IMR-90 (cell line): ENCODE measurements around the gene SARDH. TPM values are rescaled to one million over a fixed set of nuclear protein-coding genes. Genes with fewer than 3 reads are reported as not detected.

Experiments used
- ATAC-seq: fragments of 200-7000 bp; cut with Tn5 transposase; 2 replicates; pipeline ENCODE4 v1.9.1; 2020; ENCODE audit warnings: low read depth, mild to moderate bottlenecking, moderate library complexity
- BruUV-seq: library from RNA; stranded (reverse); fragments of 400-500 nt; replicated peaks from 2 replicates; lab custom pipeline; 2021; lab: Mats Ljungman, UMichigan
- CTCF ChIA-PET: fragments of 300-600 bp; formaldehyde crosslinking; extraction: SDS; loops from one replicate; lab custom pipeline; 2021; ENCODE audit warnings: antibody characterized with exemption; lab: Yijun Ruan, JAX
- POLR2A ChIA-PET: fragments of 300-600 bp; sonication (Branson Sonifier 250); formaldehyde crosslinking; loops from one replicate; lab custom pipeline; 2022; ENCODE audit warnings: antibody characterized with exemption; ENCODE audit not compliant: unreplicated experiment; lab: Charles Lee
- DNase-seq: peaks from one replicate; pipeline ENCODE4 v3.0.0; 2013
- H2AFZ ChIP-seq: replicated peaks from 2 replicates; pipeline ENCODE3; 2013; ENCODE audit warnings: low read length, mild to moderate bottlenecking; ENCODE audit not compliant: poor library complexity
- H2AK5ac ChIP-seq: 2 replicates; pipeline ENCODE4 v1.6.1; 2013; ENCODE audit warnings: low read depth, low read length, inconsistent platforms
- H2AK9ac ChIP-seq: replicated peaks from 2 replicates; pipeline ENCODE3; 2013; ENCODE audit warnings: mild to moderate bottlenecking, low read depth, low read length, moderate library complexity; ENCODE audit not compliant: poor library complexity
- H2BK120ac ChIP-seq: 2 replicates; pipeline ENCODE4 v1.6.1; 2013; ENCODE audit warnings: low read depth, low read length, inconsistent platforms
- H2BK15ac ChIP-seq: 3 replicates; pipeline ENCODE4 v1.6.1; 2013; ENCODE audit warnings: low read depth, low read length, inconsistent platforms
- H2BK20ac ChIP-seq: 2 replicates; pipeline ENCODE4 v1.6.1; 2013; ENCODE audit warnings: low read depth, mild to moderate bottlenecking, inconsistent platforms, low read length, moderate library complexity
- H2BK5ac ChIP-seq: 2 replicates; pipeline ENCODE4 v1.6.1; 2013; ENCODE audit warnings: mild to moderate bottlenecking, low read depth, low read length, inconsistent platforms; ENCODE audit not compliant: poor library complexity, severe bottlenecking
- H3K14ac ChIP-seq: replicated peaks from 2 replicates; pipeline ENCODE4 v1.6.1; 2013; ENCODE audit warnings: low read depth, low read length, inconsistent platforms
- H3K18ac ChIP-seq: 2 replicates; pipeline ENCODE4 v1.6.1; 2013; ENCODE audit warnings: low read depth, low read length, control low read depth
- H3K23ac ChIP-seq: 2 replicates; pipeline ENCODE4 v1.6.1; 2013; ENCODE audit warnings: low read depth, low read length, inconsistent platforms
- H3K27ac ChIP-seq: 2 replicates; pipeline ENCODE4 v1.5.1; 2013; ENCODE audit warnings: mild to moderate bottlenecking, control low read depth, low read length; ENCODE audit not compliant: insufficient read depth
- H3K27me3 ChIP-seq: 2 replicates; pipeline ENCODE4 v1.6.1; 2013; ENCODE audit warnings: low read length; ENCODE audit not compliant: control insufficient read depth, insufficient read depth
- H3K36me3 ChIP-seq: 2 replicates; pipeline ENCODE4 v1.6.1; 2013; ENCODE audit warnings: low read length, mixed read lengths; ENCODE audit not compliant: control insufficient read depth, insufficient read depth
- H3K4ac ChIP-seq: 2 replicates; pipeline ENCODE4 v1.6.1; 2013; ENCODE audit warnings: low read depth, low read length, inconsistent platforms
- H3K4me1 ChIP-seq: 2 replicates; pipeline ENCODE4 v1.6.1; 2013; ENCODE audit warnings: low read length, mixed read lengths; ENCODE audit not compliant: control insufficient read depth, insufficient read depth
- H3K4me2 ChIP-seq: 2 replicates; pipeline ENCODE4 v1.6.1; 2013; ENCODE audit warnings: low read depth, mild to moderate bottlenecking, control low read depth, low read length, moderate library complexity
- H3K4me3 ChIP-seq: 2 replicates; pipeline ENCODE4 v1.5.1; 2013; ENCODE audit warnings: low read depth, mild to moderate bottlenecking, control low read depth, low read length, moderate library complexity; ENCODE audit not compliant: insufficient read depth
- H3K56ac ChIP-seq: 2 replicates; pipeline ENCODE4 v1.6.1; 2013; ENCODE audit warnings: low read length, inconsistent platforms; ENCODE audit not compliant: insufficient read depth; ENCODE audit errors: extremely low read depth
- H3K79me1 ChIP-seq, 2 experiments: 2 replicates each; pipeline ENCODE4 v1.6.1; 2013; ENCODE audit warnings: low read length in 2 of 2, inconsistent platforms in 1 of 2, low read depth in 1 of 2
- H3K9ac ChIP-seq: 2 replicates; pipeline ENCODE4 v1.6.1; 2013; ENCODE audit warnings: low read depth, low read length, control low read depth
- H3K9me1 ChIP-seq: 2 replicates; pipeline ENCODE4 v1.6.1; 2013; ENCODE audit warnings: low read length, inconsistent platforms; ENCODE audit not compliant: insufficient read depth
- H3K9me3 ChIP-seq: 2 replicates; pipeline ENCODE4 v1.6.1; 2013; ENCODE audit warnings: low read length; ENCODE audit not compliant: control insufficient read depth, insufficient read depth
- H4K20me1 ChIP-seq: 2 replicates; pipeline ENCODE4 v1.6.1; 2013; ENCODE audit warnings: low read length, inconsistent platforms; ENCODE audit not compliant: insufficient read depth
- H4K5ac ChIP-seq: 2 replicates; pipeline ENCODE4 v1.6.1; 2013; ENCODE audit warnings: mild to moderate bottlenecking, low read depth, low read length, control low read depth
- H4K8ac ChIP-seq, 2 experiments: 2 replicates each; pipeline ENCODE4 v1.6.1; 2013; ENCODE audit warnings: low read depth in 2 of 2, low read length in 2 of 2, control low read depth in 1 of 2, inconsistent platforms in 1 of 2
- H4K91ac ChIP-seq: 2 replicates; pipeline ENCODE4 v1.6.1; 2013; ENCODE audit warnings: low read depth, low read length, inconsistent platforms; ENCODE audit not compliant: insufficient read depth
- BHLHE40 ChIP-seq: fragments of 150-350 bp; IDR thresholded peaks from 2 replicates; pipeline ENCODE4 v1.6.1; 2016; ENCODE audit warnings: mild to moderate bottlenecking, low read depth, low read length
- CEBPB ChIP-seq: IDR thresholded peaks from 2 replicates; pipeline ENCODE4 v1.6.1; 2012; ENCODE audit warnings: low read depth, low read length, improper control_type of control experiment
- CHD1 ChIP-seq: IDR thresholded peaks from 2 replicates; pipeline ENCODE4 v1.6.1; 2012; ENCODE audit warnings: low read depth, low read length, improper control_type of control experiment
- CTCF ChIP-seq: conservative IDR thresholded peaks from 2 replicates; pipeline ENCODE4 v1.5.1; 2012; ENCODE audit warnings: mild to moderate bottlenecking, low read depth, low read length, improper control_type of control experiment
- FOS ChIP-seq: fragments of 150-350 bp; IDR thresholded peaks from 2 replicates; pipeline ENCODE4 v1.6.1; 2016; ENCODE audit warnings: low read depth, low read length
- MAFK ChIP-seq: IDR thresholded peaks from 2 replicates; pipeline ENCODE4 v1.6.1; 2012; ENCODE audit warnings: low read depth, low read length, improper control_type of control experiment
- MAZ ChIP-seq: IDR thresholded peaks from 2 replicates; pipeline ENCODE4 v1.6.1; 2012; ENCODE audit warnings: low read depth, mild to moderate bottlenecking, low read length, improper control_type of control experiment, moderate library complexity, borderline replicate concordance
- MXI1 ChIP-seq: IDR thresholded peaks from 2 replicates; pipeline ENCODE4 v1.6.1; 2012; ENCODE audit warnings: low read depth, mild to moderate bottlenecking, low read length, moderate library complexity, borderline replicate concordance
- NFE2L2 ChIP-seq: fragments of 150-350 bp; IDR thresholded peaks from 2 replicates; pipeline ENCODE4 v1.6.1; 2016; ENCODE audit warnings: low read depth, mild to moderate bottlenecking, low read length
- POLR2A ChIP-seq: IDR thresholded peaks from 2 replicates; pipeline ENCODE4 v1.6.1; 2012; ENCODE audit warnings: mild to moderate bottlenecking, low read depth, low read length
- RAD21 ChIP-seq: IDR thresholded peaks from 2 replicates; pipeline ENCODE4 v1.6.1; 2012; ENCODE audit warnings: low read length, improper control_type of control experiment
- RCOR1 ChIP-seq: IDR thresholded peaks from 2 replicates; pipeline ENCODE4 v1.6.1; 2012; ENCODE audit warnings: mild to moderate bottlenecking, low read length, improper control_type of control experiment; ENCODE audit not compliant: insufficient replicate concordance
- RFX5 ChIP-seq: IDR thresholded peaks from 2 replicates; pipeline ENCODE4 v1.8.0; 2012; ENCODE audit warnings: low read depth, mild to moderate bottlenecking, low read length, moderate library complexity
- SMC3 ChIP-seq: fragments of 150-350 bp; IDR thresholded peaks from 2 replicates; pipeline ENCODE4 v1.6.1; 2016; ENCODE audit warnings: low read depth, mild to moderate bottlenecking, antibody characterized with exemption, low read length, moderate library complexity
- dilution Hi-C: fragments of 300-500 bp; cut with HindIII; formaldehyde crosslinking; loops from one replicate; pipeline ENCODE4 v1.14.3; 2018; ENCODE audit warnings: low sequenced_read_pairs; ENCODE audit not compliant: unreplicated experiment
- in situ Hi-C: fragments of 300-500 bp; cut with MboI; formaldehyde crosslinking; loops from 3 replicates; pipeline ENCODE4 v1.14.3; 2019; ENCODE audit warnings: low sequenced_read_pairs, inconsistent platforms, mixed read lengths
- intact Hi-C: fragments of 100-400 bp; cut with micrococcal nuclease; formaldehyde crosslinking; loops from 2 replicates; pipeline ENCODE4 v1.10.0; 2022
- polyA plus RNA-seq, 3 experiments: library from polyadenylated mRNA; depleted of rRNA; stranded (reverse); fragments of >200 nt; gene quantifications; 2 replicates each; pipeline ENCODE4 v1.2.3, GENCODE V29; 2012; ENCODE audit warnings: low replicate concordance in 1 of 3
- total RNA-seq: library from RNA; depleted of rRNA; stranded (reverse); fragments of >200 nt; gene quantifications from 2 replicates; pipeline ENCODE4 v1.2.3, GENCODE V29; 2012
- TF ChIP-seq, protein P1 (sequence below): fragments of 150-350 bp; IDR thresholded peaks from 2 replicates; pipeline ENCODE4 v1.6.1; 2017; ENCODE audit warnings: mild to moderate bottlenecking, antibody characterized with exemption, low read length, low read depth
- TF ChIP-seq, protein P2 (sequence below): fragments of 150-350 bp; IDR thresholded peaks from 2 replicates; pipeline ENCODE4 v1.6.1; 2016; ENCODE audit warnings: low read depth, mild to moderate bottlenecking, low read length, moderate library complexity, borderline replicate concordance

SARDH gene
- total and polyA plus RNA-seq, 2 of the 4 experiments (the other 2 are of a cell fraction) = 5.0 to 7.5 TPM

- no TSS peak for BruUV-seq
- H2BK15ac ChIP-seq = no peak overlapping the region
- POLR2A ChIA-PET = no interaction called here
Observed at GRCh38 chr9:133747309-133747708, 9.2 kb upstream of the SARDH start.

More at GRCh38 chr9:133747309-133747708, 9.2 kb upstream of the SARDH start:
- H3K9ac ChIP-seq = no peak overlapping the region
- in situ Hi-C loops (no loop called here), dilution Hi-C loops (no loop called here), intact Hi-C loops (no loop called here)
- H3K27me3 ChIP-seq = peaks cover 4% of the 10 kb centered on the region
- no peaks in the 10 kb centered on the region for H3K79me1 ChIP-seq
- H3K4me2 ChIP-seq = no peak overlapping the region
- H3K4me1 ChIP-seq = no peaks in the 10 kb centered on the region
- no peaks in the 10 kb centered on the region for H4K20me1 ChIP-seq
- H3K56ac ChIP-seq = no peak overlapping the region
- H4K91ac ChIP-seq = no peak overlapping the region
- H3K9me1 ChIP-seq = peaks cover 4% of the 10 kb centered on the region; the same call in 1 of the 2 replicates
- no peak overlapping the region for H3K18ac ChIP-seq
- CTCF ChIA-PET = no interaction called here
- no peaks in the 10 kb centered on the region for H3K9me3 ChIP-seq
- no peaks in the 10 kb centered on the region for H3K36me3 ChIP-seq
- no peak overlapping the region for H2BK20ac ChIP-seq
- ATAC-seq (no peak), DNase-seq (no peak)
- TF ChIP-seq, protein P1, sequence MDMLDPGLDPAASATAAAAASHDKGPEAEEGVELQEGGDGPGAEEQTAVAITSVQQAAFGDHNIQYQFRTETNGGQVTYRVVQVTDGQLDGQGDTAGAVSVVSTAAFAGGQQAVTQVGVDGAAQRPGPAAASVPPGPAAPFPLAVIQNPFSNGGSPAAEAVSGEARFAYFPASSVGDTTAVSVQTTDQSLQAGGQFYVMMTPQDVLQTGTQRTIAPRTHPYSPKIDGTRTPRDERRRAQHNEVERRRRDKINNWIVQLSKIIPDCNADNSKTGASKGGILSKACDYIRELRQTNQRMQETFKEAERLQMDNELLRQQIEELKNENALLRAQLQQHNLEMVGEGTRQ = no peak
- TF ChIP-seq RAD21 (no peak), BHLHE40 (no peak), MAFK (no peak), RCOR1 (no peak), CHD1 (no peak), SMC3 (no peak), MXI1 (no peak), CEBPB (no peak), MAZ (no peak), POLR2A (no peak), NFE2L2 (no peak), RFX5 (no peak), FOS (no peak), CTCF (no peak)
- TF ChIP-seq, protein P2, sequence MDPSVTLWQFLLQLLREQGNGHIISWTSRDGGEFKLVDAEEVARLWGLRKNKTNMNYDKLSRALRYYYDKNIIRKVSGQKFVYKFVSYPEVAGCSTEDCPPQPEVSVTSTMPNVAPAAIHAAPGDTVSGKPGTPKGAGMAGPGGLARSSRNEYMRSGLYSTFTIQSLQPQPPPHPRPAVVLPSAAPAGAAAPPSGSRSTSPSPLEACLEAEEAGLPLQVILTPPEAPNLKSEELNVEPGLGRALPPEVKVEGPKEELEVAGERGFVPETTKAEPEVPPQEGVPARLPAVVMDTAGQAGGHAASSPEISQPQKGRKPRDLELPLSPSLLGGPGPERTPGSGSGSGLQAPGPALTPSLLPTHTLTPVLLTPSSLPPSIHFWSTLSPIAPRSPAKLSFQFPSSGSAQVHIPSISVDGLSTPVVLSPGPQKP = no peak
- no peak overlapping the region for H4K5ac ChIP-seq
- H4K8ac ChIP-seq = no peak overlapping the region
- H3K14ac ChIP-seq = no peak overlapping the region
- H3K4ac ChIP-seq = no peak overlapping the region
- H2AFZ ChIP-seq = no peak overlapping the region
- no peak overlapping the region for H2BK120ac ChIP-seq
- no peak overlapping the region for H3K27ac ChIP-seq
- no peak overlapping the region for H2AK5ac ChIP-seq
- H3K4me3 ChIP-seq = no peak overlapping the region
- H2AK9ac ChIP-seq = no peak overlapping the region
- no peak overlapping the region for H2BK5ac ChIP-seq
- H3K23ac ChIP-seq = no peak overlapping the region
